ENCODE data around the gene EML5.

GRCh38 chr14:88748288-88748687, 44.5 kb downstream of the EML5 start:
- TF ChIP-seq EZH2 (IDR thresholded peaks at IDR 0.05) (no peak), POLR2AphosphoS5 (IDR thresholded peaks at IDR 0.05; ENCODE audit: borderline replicate concordance, low read depth, low read length) (no peak), FOXP2 (optimal IDR thresholded peaks at IDR 0.05; ENCODE audit: control extremely low read depth, extremely low read length, insufficient read depth) (no peak)
